Hematopoietic multipotent progenitor cell treated with erythropoietin and hydrocortisone succinate and interleukin-3 and kit ligand, for 8 days (in vitro differentiated cells): ENCODE measurements around the gene USP13.

Experiments
- DNase-seq: peaks from one replicate; pipeline ENCODE4 v3.0.0-alpha.2; 2015

The USP13 gene

DNA sequence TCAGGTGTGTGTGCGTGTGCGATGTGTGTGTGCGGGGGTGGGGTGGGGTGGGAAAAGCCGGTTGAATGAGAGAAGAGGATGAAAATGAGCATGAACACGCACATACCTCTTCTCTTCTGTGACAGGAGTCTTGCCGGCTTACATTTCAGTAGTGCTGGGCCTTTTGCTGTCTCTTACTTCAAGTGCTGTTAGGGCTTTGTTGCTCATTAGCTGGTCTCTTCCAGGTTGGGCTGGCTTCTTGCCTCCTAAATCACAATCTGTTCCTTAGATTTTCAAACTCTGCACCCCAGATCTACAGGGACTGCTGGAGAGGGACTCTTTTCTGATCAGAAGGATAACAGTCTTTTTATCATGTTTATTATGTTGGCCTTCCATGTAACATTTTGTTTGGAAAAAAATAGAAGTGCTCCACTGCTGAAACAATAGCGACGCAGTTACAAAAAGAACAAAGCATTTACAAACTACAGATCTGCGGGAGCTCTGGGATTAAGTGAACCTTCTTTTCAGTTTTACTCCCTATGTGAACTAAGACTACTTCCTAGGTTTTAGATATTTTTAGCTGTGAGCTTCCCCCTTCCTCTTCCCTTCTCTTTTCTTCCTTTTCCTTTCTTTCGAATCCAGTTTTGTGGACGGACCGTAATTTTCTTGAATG, 48.5 kb downstream of the USP13 start:
- DNase-seq = no peak

DNA sequence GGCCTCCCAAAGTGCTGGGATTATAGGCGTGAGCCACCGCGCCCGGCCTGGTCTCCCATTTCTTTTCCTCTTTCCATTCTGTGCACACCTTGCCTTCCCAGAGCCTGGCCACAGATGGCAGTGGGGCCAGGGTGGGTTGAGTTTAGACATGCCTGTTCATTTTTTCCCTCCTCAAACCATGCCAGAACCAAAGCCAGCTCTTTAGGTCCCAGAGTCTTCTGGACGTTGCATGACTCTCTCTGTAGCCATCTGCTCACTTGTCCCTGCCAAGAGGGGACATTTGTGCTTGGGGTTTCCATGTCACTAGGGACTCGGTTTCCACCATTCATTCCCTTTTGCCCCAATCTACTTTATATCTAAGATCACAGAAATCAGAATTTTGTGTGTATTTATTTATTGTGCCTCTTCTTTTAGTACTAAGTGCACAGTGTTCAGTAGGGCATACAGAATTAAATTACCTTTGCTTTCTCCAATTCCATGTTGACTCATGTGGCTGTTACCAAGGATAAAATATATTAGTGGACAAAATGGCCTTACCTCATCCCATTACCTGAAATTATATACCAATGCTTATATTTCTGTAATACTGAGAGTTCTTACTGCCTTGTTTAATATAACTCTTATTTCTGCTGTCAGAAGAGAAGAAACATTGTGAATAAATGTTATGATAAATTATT, 49.6 kb downstream of the USP13 start:
- no peak for DNase-seq

DNA sequence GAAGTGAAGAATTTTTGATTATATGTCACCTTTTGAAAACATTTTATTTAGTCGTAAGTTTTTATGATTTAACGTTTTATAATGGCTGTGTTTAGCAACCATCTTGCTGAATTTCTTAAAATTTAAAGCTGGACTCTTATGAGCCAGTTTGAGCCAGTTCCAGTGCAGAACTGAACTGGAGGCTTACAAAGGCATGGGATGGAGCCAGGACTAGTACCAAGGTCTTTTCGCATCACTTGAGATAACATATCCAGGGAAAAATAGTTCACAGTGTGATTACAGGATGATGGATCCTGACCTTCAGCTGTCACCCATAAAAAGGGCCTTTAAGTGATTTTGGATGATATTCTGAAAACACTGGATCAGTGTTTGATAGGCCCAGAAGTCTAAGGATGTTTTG, 51.0 kb downstream of the USP13 start:
- no peak for DNase-seq

DNA sequence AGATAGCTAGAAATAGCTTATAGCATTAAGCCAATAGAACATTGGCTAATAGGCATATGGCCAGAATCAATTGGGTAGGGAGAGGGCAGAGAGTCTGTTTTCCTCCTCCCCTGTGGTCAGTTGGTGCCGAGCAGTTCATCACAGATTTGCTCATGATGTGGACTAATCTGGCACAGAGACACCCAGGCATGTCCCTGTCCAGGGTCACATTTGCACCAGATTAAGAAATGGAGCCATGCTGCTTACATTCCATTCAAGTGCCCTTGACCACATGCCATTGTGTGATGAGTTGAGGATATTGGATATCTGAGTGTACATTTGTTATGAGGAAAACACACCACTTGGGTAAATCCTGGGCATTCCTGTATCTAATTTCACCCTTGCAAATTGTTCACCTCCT, 53.4 kb downstream of the USP13 start:
- DNase-seq = no peak

DNA sequence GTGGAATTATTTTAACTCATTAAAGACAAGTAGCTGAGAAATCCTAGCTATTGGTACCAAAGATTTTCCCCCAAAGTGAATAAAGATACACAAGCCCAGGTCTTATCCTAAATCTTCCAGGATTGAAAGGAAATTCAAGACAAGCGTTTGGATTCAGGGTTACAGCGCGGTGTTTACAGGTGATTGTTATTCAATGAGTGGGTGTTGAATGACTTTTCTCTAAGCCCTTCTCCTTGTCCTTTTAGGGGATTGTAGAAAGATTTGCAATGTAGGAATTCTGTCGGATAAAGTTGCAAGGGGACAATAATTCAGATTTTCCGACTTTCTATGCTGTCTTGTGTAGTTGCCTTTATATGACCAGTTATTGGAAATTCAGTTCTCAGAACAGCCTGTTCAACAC, 57.2 kb downstream of the USP13 start:
- no peak for DNase-seq

DNA sequence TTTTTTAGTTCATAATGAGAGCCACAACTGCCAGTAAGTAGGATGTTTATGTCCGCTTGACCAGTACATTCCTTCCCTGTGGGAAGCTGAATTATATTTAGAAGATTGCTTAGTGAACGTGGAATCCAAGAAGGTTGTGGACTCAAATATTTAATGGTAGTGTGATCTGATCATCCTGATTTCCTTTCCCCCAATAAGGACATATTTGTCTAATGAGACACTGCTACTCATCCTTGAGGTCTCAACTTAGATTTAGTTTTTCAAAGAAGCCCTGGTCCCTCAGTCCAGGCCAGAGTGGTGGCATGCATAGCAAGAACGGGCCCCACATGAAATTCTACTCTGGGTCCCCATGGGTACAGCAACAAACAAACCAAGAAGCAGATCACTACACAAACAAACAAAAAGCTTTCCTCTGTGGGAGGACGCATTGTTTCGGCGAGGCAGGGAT, 60.8 kb downstream of the USP13 start:
- DNase-seq = no peak

DNA sequence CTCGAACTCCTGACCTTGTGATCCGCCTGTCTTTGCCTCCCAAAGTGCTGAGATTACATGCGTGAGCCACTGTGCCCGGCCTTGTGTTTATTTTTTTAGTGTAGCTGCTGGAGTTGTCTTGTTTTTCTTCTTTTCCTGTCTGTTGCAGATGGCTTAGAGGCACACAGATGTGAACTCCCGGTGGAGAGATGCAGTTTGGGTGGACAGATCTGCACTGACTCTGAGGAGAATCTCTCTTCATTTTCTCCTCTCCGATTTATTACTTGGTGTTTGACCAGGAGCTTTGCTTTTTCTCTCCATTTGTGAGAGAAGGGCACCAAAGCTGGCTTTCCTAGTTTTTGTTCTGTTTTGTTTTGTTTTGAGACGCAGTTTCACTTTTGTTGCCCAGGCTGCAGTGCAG, 62.7 kb downstream of the USP13 start:
- no peak for DNase-seq

DNA sequence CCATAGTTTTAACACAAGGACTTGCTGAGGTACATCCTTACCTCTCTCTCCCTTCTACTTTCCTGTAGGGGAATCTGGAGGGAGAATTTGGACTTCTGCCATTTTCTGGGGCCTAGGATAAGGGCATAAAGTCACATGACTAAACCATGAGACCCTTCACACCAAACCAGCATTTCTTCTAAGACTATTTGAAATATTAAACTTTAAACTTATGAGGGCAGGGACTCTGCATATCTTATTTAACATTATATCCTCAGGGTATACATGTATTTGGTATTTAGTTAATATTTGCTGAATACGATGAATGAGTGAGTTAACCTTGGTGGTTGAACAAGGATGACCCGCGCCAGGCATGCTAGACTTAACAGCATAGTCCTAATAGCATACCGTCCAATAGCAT, 63.4 kb downstream of the USP13 start:
- DNase-seq = no peak

DNA sequence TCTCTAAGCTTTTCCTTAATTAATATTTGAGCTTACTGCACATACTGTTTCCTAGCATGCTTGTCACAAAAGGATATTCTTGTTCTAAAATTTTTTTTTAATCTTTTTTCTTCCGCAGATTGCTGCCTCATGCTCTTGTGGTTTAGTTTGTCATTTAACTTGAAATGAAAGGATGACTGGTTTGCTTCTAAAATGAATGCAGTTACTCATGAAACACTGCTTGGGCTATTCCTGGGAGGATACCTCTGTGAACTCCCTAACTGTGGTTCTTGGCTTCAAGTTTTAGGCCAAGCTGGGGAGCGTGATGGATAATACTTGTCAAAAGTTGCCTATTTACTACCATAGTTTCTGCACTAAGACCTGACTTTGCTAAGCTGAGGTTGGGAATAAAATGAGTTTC, 64.0 kb downstream of the USP13 start:
- no peak for DNase-seq

DNA sequence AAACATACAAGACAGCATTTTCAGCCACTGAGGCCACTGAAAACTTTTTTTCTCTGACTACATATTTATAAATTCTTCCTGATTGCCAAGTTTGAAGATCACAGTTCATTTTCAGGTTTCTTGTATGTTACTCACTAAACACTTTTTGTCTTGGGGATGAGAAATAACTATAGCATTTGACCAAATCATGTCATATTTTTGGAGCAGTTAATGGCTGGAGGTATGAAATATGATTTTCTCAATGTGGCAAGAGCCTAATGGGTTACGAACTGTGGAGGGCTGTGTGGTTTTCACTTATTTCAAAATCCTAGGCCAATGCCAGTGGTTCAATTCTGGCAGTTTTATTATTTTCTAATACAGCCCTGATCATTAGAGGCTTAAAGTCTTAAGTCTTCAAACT, 64.4 kb downstream of the USP13 start:
- DNase-seq = no peak

DNA sequence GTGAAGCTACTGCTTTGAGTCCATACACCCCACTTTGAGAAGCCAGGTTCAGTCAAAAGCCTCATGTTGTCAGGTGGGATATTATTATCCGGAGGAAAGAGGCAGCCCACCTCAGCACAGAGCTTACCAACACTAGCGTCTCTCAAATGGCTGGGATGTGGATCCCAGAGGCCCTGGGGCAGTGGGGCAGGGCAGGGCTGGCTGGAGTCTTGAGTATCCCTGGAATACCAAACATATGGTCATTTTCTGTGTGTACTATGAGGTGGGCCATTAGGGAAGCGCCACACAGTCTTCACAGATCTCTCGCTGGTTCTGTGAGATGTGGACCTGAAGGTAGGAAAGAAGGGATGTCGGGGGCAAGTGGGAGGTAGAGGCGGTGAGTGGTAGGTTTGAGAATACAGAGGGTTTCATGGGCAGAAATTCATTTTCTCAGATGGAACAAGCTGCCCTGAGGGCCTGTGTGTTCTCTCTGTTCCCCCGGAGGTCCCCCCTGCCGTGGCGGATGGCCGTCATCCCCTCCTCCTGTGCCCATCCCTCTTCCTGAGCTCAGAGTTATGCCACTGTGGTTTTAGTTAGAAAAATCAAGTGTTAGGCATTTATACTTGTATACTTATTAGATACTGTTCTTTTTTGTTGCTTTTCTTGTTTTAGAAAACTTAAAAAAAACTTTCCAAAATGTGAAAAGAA, 66.4 kb downstream of the USP13 start:
- no peak for DNase-seq

DNA sequence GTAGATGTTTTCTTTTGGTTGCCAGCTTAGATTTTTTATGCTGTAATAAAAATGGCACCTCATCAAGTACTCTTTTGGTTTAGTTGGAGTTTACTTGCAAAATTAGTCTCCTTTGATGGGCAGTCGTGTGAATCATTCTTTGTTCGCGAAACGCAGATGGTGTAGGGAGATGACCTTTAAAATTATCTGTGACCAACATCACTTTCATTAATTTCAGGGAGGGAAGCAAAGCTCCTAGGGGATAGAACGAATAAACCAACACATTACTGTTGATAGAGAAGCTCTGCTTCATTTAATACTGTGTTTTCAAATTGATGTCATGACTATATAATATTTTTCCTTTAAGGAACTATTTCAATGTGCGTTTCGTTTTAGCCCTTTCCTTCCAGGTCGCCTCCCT, 67.4 kb downstream of the USP13 start:
- DNase-seq = no peak

DNA sequence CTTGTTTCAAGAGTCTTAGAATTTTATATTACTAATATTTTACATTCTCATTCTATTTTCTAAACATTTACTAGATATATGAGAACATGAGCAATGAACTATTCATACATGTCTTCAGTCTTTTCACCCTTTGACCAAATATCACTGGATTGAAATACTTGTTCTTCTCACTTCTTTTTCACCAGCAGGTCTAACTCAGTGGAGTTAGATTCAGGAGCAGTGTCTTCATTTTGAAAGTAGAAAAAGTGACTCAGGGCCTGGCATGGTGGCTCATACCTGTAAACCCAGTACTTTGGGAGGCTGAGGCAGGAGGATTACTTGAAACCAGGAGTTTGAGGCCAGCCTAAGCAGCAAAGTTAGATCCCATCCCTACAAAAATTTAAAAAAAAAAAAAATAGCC, 70.8 kb downstream of the USP13 start:
- DNase-seq = no peak

DNA sequence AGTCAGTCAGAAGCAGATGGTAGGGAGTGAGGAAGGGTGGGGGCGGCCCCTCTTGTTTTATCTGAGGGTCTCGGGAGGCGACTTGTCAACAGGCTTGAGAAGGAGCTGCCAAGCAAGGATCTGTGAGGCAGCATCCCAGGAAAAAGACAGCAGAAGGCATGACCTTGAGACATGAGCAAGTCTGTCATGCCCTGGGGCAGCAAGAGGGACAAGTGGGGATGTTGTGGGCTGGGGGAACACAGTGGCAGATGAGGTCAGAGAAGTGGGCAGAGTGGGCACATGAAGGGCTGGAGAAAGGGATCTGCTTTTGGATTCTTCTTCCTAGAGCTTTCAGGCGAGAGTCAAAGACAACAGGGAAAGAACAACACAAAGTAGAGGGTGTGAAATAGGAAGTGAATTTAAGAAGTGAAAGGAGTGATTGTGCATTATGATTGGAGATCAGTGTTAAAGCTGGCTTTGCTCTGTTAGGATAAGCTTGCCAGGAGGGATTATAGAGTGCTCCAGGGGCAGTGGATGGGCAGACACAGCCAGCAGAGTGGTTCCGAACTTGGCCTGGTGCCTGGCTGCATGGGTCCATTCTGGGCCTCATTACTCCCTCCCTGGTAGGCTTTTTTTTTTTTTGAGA, 73.3 kb downstream of the USP13 start:
- no peak for DNase-seq

DNA sequence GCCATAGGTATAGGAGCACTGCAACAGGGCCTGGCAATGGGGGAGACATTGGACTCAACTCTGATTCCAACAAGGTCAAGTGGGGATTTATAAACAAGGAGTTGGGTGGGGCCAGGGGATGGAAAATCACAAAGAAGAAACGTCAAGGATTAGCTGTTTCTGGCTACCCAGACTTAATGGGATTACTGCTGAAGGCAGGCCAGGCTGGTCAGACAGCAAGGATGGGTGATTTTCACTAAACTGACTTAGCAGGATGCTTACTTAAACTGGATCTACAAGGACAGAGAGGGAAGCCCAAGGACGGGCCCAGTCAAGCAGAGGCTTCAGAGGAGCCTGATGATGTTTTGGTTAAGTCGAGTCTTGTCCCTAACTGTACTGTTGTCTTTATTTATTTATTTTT, 76.2 kb downstream of the USP13 start:
- DNase-seq = no peak

DNA sequence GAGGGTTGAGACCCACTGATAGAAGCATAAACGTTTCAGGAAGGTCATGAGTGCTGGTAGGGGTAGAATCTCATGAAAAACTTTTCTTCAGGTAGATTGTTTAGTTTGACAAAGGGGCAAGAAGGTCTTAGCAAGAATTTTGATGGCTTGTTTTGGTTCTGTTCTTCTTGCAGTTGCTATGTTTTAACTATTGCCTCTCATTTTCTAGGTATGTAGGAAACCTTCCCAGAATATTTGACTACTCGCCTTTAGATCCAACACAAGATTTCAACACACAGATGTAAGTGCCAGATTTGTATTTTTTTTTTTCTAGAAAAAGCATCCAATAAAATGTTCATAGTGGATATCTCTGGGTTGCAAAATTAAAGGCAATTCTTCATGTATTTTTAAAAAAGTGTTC, 77.1 kb downstream of the USP13 start:
- no peak for DNase-seq

DNA sequence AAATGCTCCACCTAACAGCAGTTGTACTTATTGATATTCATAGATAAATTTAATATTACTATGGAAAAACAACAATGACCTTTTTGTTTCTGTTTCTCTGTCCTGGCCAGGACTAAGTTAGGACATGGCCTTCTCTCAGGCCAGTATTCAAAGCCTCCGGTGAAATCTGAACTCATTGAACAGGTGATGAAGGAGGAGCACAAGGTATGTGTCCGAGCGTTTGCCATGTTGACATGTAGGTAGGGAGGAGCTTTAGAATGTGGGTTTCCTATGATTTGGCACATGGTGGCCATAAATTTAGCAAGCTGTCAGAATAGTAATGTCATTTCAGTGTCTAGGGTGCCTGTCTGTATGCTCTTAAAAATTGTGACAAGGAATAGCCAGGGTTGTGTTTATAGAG, 77.7 kb downstream of the USP13 start:
- no peak for DNase-seq

DNA sequence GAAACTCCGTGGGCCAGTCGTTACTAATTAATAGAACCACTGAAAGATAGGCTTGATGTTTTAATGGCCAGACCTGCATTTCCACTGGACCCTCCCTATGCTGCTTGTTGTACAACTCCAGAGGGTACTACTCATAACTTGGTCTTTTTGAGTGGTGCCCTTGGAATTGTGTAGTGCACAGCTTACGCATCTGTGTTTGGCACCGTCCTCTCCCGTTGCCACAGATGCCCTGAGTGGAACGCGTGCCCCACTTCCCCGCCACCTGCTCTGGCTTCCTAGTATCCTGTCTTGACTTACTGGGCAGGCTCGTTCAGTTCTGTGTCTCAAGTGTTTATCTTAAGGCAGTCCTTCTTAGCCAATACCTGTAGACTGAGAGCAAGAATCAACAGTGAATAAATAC, 78.7 kb downstream of the USP13 start:
- no peak for DNase-seq

DNA sequence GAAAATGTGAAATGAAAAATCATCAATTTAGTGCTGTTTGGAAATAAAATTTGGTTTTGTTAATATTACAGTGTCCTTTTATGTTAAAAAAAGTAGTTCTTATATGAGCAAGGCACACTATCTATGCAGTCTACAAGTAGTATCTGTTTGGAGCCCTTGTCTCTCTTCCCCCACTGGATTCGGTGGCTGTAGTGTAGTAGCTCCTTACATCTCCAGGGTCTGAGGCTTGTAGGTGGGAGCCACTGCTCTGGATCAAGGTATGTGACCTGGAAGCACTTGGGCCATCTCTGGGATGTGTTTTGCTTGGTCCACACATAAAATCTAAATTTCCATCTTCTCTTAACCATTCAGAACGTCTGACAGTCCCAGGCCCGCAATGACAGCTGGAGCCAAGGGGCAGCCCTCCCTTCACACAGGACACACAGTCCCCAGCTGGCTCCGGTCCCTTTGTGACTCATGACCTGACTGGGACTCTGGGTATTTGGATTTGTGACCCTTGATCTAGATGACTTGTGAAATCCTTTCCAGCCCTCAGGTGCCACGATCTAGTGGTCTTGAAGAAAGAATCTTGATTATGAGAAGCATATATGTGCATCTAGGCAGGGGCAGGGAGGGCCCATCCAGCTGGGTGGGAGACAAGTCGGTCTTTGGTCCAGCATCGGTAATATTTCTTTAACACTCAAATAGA, 80.0 kb downstream of the USP13 start:
- no peak for DNase-seq

DNA sequence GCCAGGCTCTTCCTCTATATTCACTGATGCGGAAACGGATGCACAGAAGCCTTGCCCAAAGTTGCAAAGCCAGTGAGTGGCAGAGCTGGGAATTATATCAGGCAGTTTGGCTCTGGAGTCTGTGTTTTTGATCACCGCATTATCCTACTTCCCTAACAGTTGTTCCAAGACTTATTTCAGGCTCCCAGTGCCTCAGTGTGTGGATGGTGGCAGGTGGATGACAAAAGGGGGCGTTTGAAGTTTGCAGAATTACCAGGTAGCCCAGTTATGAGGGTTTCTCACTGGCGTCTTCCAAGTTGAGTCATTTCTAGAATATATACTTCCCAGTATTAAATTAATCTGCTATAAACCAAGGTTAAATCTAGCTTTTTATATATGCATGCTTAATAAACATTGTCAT, 81.0 kb downstream of the USP13 start:
- DNase-seq = no peak

DNA sequence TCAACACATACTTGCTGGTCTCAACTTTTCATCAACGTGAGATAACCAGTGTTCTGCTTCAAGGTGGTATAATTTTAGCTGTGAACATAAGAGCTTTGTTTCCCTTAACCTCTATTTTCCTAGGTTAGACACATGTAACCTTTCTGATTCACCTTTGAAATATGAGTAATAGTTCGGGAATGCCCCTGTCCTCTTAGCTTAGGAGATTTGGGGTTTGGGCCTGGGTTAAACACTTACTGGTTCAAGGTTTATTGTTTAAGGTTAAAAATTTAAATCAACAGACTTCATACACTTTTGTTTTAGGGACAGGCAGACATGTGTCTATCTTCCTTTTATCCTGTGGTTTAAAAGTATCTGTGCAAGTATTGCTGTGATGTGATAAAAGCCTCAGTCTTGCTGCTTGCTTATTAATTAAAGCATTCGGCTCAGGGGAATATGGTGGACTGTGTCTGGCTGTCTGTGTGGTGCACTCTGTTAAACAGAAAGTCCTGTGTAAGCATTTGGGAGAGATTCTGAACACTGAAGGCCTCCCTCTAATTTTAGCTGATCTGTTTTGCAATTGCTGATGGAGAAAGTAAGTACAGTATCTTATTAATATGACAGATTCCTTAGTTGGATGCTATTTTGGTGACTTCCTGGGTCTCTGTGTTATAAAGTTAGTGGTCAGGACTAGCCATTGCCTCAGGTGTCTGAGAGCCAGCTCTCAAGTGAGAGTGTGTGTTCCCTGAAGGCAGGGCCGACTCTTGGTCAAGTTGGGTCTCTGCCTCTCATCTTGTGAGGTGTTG, 81.8 kb downstream of the USP13 start:
- no peak for DNase-seq

DNA sequence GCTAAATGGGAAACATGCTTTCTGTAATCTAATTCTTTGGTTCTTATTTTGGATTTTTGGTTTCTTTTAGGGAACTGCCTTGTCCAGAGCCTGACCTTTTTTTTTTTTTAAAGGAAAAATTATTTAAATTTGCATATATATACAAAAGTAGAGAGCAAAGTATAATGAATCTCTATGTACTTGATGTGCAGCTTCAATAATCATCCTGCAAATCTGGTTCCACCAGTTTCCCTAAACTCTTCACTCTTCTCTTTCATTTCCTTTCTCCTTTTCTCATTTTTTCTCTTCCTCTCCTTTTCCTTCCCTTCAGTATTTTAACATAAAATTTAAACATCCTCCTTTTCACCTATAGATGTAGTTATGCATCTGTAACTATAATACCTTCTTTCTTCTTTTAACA, 82.5 kb downstream of the USP13 start:
- no peak for DNase-seq

DNA sequence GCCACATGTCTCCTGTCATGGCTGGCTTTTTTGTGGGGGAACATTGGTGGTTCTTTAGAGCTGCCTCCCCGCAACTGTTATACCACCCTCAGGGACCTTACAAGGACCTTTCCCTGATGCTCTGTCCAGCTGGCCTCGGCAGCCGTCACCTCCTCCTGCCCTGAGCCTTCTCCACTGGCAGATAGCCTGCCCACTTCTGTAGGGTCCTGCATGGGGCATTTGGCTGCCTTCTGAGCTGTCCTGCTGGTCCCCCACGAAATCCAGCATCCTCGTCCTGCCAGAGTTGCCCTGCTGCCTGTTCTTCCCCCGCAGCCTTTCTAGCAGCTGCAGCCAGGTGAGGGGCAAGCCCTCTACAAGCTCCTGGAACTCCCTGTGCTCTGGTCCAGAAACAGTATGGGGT, 86.2 kb downstream of the USP13 start:
- no peak for DNase-seq
